ENCODE results near the gene NFATC2.

- TF ChIP-seq CTCF (IDR thresholded peaks at IDR 0.05) (no peak), POLR2A (IDR thresholded peaks at IDR 0.05) (no peak)
Measured at GRCh38 chr20:51397137-51397536, 145.4 kb downstream of the NFATC2 start.

Measured in uterus (tissue), 2 donors.